MM.1S (cell line): ENCODE data around the gene ZNF451.

ENCODE experiments used
- CTCF ChIP-seq: fragments of 300-600 bp; sonication (generic); IDR thresholded peaks from 2 replicates; pipeline ENCODE4 v1.5.1; 2016; ENCODE audit warnings: antibody characterized with exemption, low read length, mixed read lengths
- EZH2phosphoT487 ChIP-seq: fragments of 300-600 bp; sonication (generic); IDR thresholded peaks from 2 replicates; pipeline ENCODE4 v1.6.1; 2018; ENCODE audit warnings: antibody characterized with exemption, low read length

GRCh38 chr6:57195457-57195856, 105.5 kb downstream of the ZNF451 start:
- TF ChIP-seq CTCF (no peak), EZH2phosphoT487 (no peak)
